Measurements from ENCODE around the gene ZNF254.
"Not testable (repeated sequence)": the region's sequence is repeated elsewhere in the genome, so short reads cannot be mapped to it uniquely, and the experiment has no call there.

The ZNF254 gene

DNA sequence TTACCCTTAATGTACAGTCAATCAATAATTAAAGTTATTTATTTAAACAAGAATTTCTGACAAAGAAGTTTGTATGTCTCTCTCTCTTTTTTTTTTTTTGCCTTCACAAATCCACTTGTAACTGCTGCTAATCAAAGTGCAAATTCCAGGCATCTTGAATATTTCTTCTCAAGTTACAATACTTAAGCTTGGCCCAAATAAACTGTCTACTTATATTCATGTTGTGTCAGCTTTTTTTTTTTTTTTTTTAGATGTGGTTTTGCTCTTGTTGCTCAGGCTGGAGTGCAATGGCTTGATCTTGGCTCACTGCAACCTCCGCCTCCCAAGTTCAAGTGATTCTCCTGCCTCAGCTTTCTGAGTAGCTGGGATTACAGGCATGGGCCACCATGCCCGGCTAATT is 13.6 kb downstream of the ZNF254 start:
- peaks cover 56% of the 10 kb centered on the region for H3K36me3 Mint-ChIP-seq
- CTCF ChIA-PET, H3K27ac Mint-ChIP-seq, H3K4me1 Mint-ChIP-seq, H3K27me3 Mint-ChIP-seq, DNase-seq, H3K4me3 Mint-ChIP-seq: not testable (repeated sequence)
- peaks cover 20% of the 10 kb centered on the region for H3K9me3 Mint-ChIP-seq

DNA sequence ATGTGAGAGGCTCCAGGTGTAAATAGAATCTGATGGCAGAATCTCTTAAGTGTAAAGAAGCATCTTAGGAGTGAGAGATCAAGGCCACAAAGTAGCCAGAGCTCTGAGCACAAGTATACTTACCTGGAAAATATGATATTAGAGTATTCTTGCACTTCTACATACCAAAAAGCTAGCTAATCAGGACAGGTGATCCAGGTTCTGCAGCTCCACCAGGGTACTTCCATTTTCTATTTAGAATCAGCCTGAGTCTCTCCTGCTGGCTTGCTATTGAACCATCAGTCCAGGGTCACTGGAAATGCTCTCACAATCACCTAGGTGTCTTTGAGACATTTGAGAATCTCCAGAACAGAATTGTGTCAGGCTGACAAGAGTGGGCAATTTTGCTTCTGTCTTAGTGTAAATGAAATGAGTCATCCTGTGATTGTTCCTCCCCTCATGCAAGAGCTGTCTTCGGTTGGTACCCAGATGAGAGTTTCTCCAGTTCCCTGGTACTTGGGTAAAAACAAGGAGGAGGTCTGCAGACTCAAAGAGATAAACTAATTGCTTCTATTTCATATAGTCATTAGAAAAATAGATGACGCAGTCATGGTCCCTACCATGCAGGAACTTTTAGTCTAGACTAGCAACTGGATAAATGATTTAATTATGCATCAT is 14.6 kb downstream of the ZNF254 start:
- CTCF ChIA-PET: no interaction called here
- H3K4me1 Mint-ChIP-seq: no peaks in the 10 kb centered on the region
- H3K4me3 Mint-ChIP-seq: no peak overlapping the region
- no peak overlapping the region for H3K27ac Mint-ChIP-seq
- no peaks in the 10 kb centered on the region for H3K27me3 Mint-ChIP-seq
- H3K36me3 Mint-ChIP-seq: peaks cover 54% of the 10 kb centered on the region
- peaks cover 19% of the 10 kb centered on the region for H3K9me3 Mint-ChIP-seq
- no peak for DNase-seq

DNA sequence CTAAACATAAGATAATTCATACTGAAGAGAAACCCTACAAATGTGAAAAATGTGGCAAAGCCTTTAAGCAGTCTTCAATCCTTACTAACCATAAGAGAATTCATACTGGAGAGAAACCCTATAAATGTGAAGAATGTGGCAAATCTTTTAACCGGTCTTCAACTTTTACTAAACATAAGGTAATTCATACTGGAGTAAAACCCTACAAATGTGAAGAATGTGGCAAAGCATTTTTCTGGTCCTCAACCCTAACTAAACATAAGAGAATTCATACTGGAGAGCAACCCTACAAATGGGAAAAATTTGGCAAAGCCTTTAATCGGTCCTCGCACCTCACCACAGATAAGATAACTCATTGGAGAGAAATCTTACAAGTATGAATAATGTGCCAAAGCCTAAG is 40.6 kb downstream of the ZNF254 start:
- peaks cover 37% of the 10 kb centered on the region for H3K36me3 Mint-ChIP-seq
- peaks cover 60% of the 10 kb centered on the region for H3K9me3 Mint-ChIP-seq
- no peaks in the 10 kb centered on the region for H3K27me3 Mint-ChIP-seq
- no peak for DNase-seq
- no peaks in the 10 kb centered on the region for H3K4me1 Mint-ChIP-seq
- no peak overlapping the region for H3K27ac Mint-ChIP-seq
- CTCF ChIA-PET: no interaction called here
- H3K4me3 Mint-ChIP-seq: no peak overlapping the region

DNA sequence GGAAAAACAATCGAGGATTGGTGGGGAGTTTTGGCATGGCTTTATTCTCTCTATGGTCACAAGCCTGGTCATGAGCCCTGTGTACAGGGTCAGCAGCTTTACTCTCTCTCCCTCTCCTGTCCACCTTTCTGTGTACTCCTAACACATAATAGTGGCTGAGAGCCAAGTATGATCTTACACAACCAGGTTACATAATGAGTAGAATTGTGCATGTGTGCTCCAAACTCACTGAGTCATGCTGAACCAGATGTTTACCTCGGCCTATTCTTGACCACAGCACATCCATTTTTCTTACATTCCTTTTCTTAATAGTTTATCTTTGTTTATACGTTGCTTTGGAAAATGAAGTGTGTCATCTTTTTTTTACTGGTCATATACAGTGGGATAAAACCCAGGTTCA is 53.1 kb downstream of the ZNF254 start:
- H3K27ac Mint-ChIP-seq: no peak overlapping the region
- H3K27me3 Mint-ChIP-seq: no peaks in the 10 kb centered on the region
- peaks cover 49% of the 10 kb centered on the region for H3K9me3 Mint-ChIP-seq
- H3K4me3 Mint-ChIP-seq: no peak overlapping the region
- no peak for DNase-seq
- CTCF ChIA-PET: no interaction called here
- no peaks in the 10 kb centered on the region for H3K4me1 Mint-ChIP-seq
- H3K36me3 Mint-ChIP-seq: peaks cover 17% of the 10 kb centered on the region

DNA sequence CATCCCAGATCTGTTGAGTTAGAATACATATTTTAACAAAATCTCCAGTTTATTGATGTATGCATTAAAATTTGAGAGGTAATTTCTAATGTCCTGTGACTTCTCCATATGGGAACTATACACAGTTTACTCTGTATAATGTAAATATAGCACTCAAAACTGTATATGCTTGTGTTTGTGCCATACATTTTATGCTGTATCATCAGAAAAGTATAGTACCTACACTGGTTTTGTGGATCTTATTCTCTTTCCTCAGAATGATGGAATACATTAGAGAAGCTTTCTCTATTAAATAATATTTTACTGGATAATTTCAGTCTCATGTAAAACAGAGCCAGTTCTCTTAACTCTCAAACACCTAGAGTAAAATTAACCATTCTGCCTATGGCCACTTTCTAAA is 53.6 kb downstream of the ZNF254 start:
- no peaks in the 10 kb centered on the region for H3K4me1 Mint-ChIP-seq
- H3K4me3 Mint-ChIP-seq: no peak overlapping the region
- no peak for DNase-seq
- H3K27ac Mint-ChIP-seq: no peak overlapping the region
- H3K36me3 Mint-ChIP-seq: peaks cover 16% of the 10 kb centered on the region
- CTCF ChIA-PET: no interaction called here
- peaks cover 49% of the 10 kb centered on the region for H3K9me3 Mint-ChIP-seq
- H3K27me3 Mint-ChIP-seq: no peaks in the 10 kb centered on the region

DNA sequence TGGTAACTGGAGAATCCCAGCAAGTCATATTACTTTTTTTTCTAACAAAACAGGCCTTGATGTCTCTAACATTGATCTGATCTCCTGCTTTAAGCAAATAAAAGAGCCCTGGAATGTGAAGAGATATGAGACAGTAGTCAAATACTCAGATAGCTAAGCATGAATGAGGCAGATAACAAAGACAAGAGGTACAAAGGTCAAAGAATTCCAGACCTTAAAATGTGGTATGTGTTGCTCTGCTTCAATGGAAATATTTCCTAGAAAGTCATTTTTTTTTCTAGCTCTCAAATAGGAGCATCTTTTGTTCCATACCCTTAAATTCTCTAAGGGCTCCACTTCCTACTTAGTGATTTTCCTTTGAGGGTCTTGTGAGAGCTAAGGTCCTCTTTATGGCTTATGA is 54.6 kb downstream of the ZNF254 start:
- no peak overlapping the region for H3K4me3 Mint-ChIP-seq
- H3K27me3 Mint-ChIP-seq: no peaks in the 10 kb centered on the region
- H3K36me3 Mint-ChIP-seq: peaks cover 8% of the 10 kb centered on the region
- no peak overlapping the region for H3K27ac Mint-ChIP-seq
- CTCF ChIA-PET: no interaction called here
- no peaks in the 10 kb centered on the region for H3K4me1 Mint-ChIP-seq
- no peak for DNase-seq
- H3K9me3 Mint-ChIP-seq: peaks cover 44% of the 10 kb centered on the region

DNA sequence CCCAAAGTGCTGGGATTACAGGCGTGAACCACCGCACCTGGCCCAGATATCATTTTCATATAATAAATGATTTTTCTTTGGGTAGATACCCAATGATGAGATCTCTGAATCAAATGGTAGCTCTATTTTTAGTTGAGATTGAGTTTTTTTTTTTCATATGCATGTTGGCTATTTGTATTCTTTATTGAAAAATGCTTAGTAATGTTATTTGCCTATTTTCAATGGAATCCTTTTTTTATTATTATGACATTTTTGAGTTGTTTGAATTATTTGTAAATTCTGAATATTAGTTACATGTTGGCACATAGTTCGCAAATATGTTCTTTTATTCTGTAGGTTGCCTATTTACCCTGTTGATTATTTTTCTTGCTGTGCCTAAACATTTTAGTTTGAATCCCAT is 55.8 kb downstream of the ZNF254 start:
- peaks cover 39% of the 10 kb centered on the region for H3K9me3 Mint-ChIP-seq
- no peaks in the 10 kb centered on the region for H3K4me1 Mint-ChIP-seq
- H3K36me3 Mint-ChIP-seq: peaks cover 3% of the 10 kb centered on the region
- no peak overlapping the region for H3K27ac Mint-ChIP-seq
- CTCF ChIA-PET: no interaction called here
- H3K27me3 Mint-ChIP-seq: no peaks in the 10 kb centered on the region
- H3K4me3 Mint-ChIP-seq: no peak overlapping the region
- no peak for DNase-seq

DNA sequence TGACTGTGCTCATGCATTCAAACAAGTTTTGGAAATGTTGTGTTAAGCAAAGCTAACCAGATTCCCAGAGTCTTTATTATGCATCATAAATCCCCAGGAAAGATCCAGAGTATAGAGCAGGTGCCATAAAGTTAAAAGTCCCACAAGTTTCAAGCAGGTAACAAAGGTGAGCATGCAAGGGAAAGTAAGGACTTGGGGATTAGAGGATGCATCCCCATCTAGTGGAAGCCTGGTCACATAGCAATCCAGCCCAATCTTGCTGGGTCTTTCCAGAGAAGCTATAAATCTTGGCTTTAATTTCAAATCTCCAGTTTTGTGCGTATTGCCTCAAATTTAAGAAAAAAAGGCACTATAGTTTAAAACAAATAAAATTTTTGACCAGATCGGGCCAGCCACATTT is 72.7 kb downstream of the ZNF254 start:
- Mint-ChIP-seq H3K4me1 (no peaks in the 10 kb centered on the region), H3K4me3 (no peak overlapping the region), H3K27me3 (no peaks in the 10 kb centered on the region), H3K9me3 (peaks cover 49% of the 10 kb centered on the region), H3K36me3 (no peaks in the 10 kb centered on the region), H3K27ac (no peak overlapping the region)
- no peak for DNase-seq
- CTCF ChIA-PET: no interaction called here

DNA sequence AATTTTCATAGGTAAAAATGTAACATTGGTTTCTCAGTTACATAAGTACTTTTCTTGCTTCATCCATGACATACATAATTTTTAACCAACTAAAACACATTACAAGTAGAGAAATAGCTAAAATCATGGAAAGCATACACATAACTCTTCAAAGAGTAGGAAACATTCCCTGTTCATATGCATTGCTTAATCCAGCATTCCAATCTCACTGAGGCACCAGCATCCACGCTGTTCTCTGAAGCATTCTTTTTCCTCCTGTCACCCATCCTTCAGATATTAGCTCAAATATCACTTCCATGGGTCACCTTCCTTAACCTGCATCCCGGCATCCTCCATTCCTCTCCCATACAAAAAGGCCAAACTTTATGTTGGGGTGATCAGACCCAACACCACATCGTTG is 79.1 kb downstream of the ZNF254 start:
- CTCF ChIA-PET: no interaction called here
- Mint-ChIP-seq H3K27me3 (no peaks in the 10 kb centered on the region), H3K36me3 (no peaks in the 10 kb centered on the region), H3K27ac (no peak overlapping the region), H3K9me3 (peaks cover 56% of the 10 kb centered on the region), H3K4me3 (no peak overlapping the region), H3K4me1 (no peaks in the 10 kb centered on the region)
- no peak for DNase-seq

DNA sequence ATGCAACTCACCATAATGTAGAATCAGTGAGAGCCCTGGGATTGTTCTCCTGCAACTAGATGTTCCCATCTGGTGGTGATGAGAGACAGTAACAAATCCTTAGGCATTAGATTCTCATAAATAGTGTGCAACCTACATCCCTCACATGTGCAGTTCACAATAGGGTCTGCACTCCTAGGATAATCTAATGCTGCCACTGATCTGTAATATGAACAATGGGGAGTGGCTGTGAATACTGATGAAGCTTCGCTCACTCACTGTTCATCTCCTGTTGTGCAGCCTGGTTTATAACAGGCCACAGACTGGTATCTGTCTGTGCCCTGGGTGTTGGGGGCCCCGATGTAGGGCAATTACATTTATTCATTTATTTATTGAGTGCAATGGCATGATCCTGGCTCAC is 86.9 kb downstream of the ZNF254 start:
- no peaks in the 10 kb centered on the region for H3K27me3 Mint-ChIP-seq
- CTCF ChIA-PET: no interaction called here
- peaks cover 25% of the 10 kb centered on the region for H3K9me3 Mint-ChIP-seq
- DNase-seq: no peak
- no peaks in the 10 kb centered on the region for H3K36me3 Mint-ChIP-seq
- H3K4me1 Mint-ChIP-seq: no peaks in the 10 kb centered on the region
- no peak overlapping the region for H3K4me3 Mint-ChIP-seq
- H3K27ac Mint-ChIP-seq: no peak overlapping the region

DNA sequence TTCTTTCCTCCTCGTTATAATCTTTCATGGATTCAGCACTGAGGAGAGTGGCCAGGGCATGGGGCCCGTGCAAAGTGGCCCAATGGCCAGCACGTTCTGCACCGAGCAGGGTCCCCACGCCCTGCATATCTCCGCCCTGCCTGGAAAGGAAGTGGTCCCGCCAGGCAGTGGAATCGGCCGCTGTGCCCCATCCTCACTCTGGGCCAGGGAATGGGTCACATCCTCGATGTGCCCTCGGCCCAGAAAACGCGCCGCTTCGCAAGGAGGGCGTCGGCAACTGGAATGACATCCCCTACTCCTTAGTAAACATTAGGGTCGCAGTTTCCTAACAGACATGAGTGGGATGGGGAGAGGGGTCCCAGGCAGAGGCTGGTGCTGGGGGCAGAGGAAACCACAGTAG is 90.7 kb downstream of the ZNF254 start:
- H3K4me3 Mint-ChIP-seq: no peak overlapping the region
- H3K27me3 Mint-ChIP-seq: no peaks in the 10 kb centered on the region
- CTCF ChIA-PET: no interaction called here
- no peak overlapping the region for H3K27ac Mint-ChIP-seq
- H3K36me3 Mint-ChIP-seq: no peaks in the 10 kb centered on the region
- no peaks in the 10 kb centered on the region for H3K4me1 Mint-ChIP-seq
- peaks cover 18% of the 10 kb centered on the region for H3K9me3 Mint-ChIP-seq
- DNase-seq: no peak

DNA sequence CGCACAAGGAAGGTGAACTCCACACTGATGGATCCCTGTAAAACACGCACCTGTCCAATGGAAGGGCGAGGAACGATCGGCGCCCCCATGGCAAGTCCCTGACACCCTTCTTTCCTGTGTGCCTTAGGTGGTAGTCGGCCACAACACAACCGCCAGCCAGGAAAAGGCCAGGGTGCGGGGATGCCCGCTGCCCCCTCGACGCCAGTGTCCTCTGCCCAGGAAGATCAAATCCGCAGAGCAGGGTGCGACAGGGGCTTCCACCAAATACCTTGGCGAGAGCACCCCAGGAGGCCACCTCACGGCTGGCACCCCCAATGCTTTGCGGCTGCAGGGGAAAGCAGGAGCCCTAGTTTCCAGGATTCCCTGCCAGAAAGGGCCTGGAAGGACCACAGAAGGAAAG is 91.2 kb downstream of the ZNF254 start:
- H3K27me3 Mint-ChIP-seq: no peaks in the 10 kb centered on the region
- H3K4me3 Mint-ChIP-seq: no peak overlapping the region
- H3K4me1 Mint-ChIP-seq: no peaks in the 10 kb centered on the region
- no peak overlapping the region for H3K27ac Mint-ChIP-seq
- no peaks in the 10 kb centered on the region for H3K36me3 Mint-ChIP-seq
- CTCF ChIA-PET: no interaction called here
- DNase-seq: no peak
- peaks cover 18% of the 10 kb centered on the region for H3K9me3 Mint-ChIP-seq

Measured in activated naive CD4-positive, alpha-beta T cell treated with anti-CD3 and anti-CD28 coated beads, Interleukin-2, amount 10 ng/mL, durations not matched to agents 7 days and 5 days (primary cell).